NCI-H2196 treated with DMSO at 0.1 percent for 48 hours (cell line): Measurements from ENCODE around the gene CD69.
"Not testable (repeated sequence)": the region's sequence is repeated elsewhere in the genome, so short reads cannot be mapped to it uniquely, and the experiment has no call there.

ENCODE experiments used
- DNase-seq: peaks from one replicate; lab custom pipeline; 2025; ENCODE audit not compliant: unreplicated experiment; lab: John Stamatoyannopoulos, UW

CD69 gene

GRCh38 chr12:9724023-9724422 is 36.7 kb downstream of the CD69 start:
- DNase-seq: no peak

GRCh38 chr12:9721394-9722092 is 39.2 kb downstream of the CD69 start:
- DNase-seq: no peak

GRCh38 chr12:9719790-9720189 is 40.9 kb downstream of the CD69 start:
- no peak for DNase-seq

GRCh38 chr12:9718968-9719367 is 41.7 kb downstream of the CD69 start:
- DNase-seq: no peak

GRCh38 chr12:9717070-9717925 is 43.4 kb downstream of the CD69 start:
- DNase-seq: no peak

GRCh38 chr12:9713032-9713558 is 47.6 kb downstream of the CD69 start:
- DNase-seq: not testable (repeated sequence)

- no peak for DNase-seq
Measured at GRCh38 chr12:9711664-9712063, 49.0 kb downstream of the CD69 start.

GRCh38 chr12:9710584-9711375 is 49.9 kb downstream of the CD69 start:
- no peak for DNase-seq

GRCh38 chr12:9708853-9709252 is 51.8 kb downstream of the CD69 start:
- no peak for DNase-seq

GRCh38 chr12:9707864-9708808 is 52.6 kb downstream of the CD69 start:
- no peak for DNase-seq

GRCh38 chr12:9707356-9707755 is 53.3 kb downstream of the CD69 start:
- no peak for DNase-seq

- no peak for DNase-seq
Measured at GRCh38 chr12:9706086-9706685, 54.5 kb downstream of the CD69 start.

GRCh38 chr12:9704561-9704960 is 56.1 kb downstream of the CD69 start:
- DNase-seq: not testable (repeated sequence)
